Activated CD4-positive, alpha-beta T cell treated with anti-CD3 and anti-CD28 coated beads, Interleukin-2, amount 10 ng/mL, durations not matched to agents 7 days and 5 days (primary cell): Measurements from ENCODE around the gene CUL1. TPM values are rescaled to one million over a fixed set of nuclear protein-coding genes. Genes with fewer than 3 reads are reported as not detected.

Source experiments
- CTCF ChIA-PET: fragments of 350-600 bp; sonication (Branson Sonifier 250); formaldehyde crosslinking; loops from one replicate; lab custom pipeline; 2021; ENCODE audit warnings: antibody characterized with exemption; lab: Charles Lee
- POLR2A ChIA-PET: fragments of 350-600 bp; sonication (Branson Sonifier 250); formaldehyde crosslinking; loops from one replicate; lab custom pipeline; 2021; ENCODE audit warnings: antibody characterized with exemption; lab: Charles Lee
- DNase-seq: peaks from one replicate; pipeline ENCODE4 v3.0.0-alpha.2; 2020
- H3K27ac Mint-ChIP-seq: one replicate; pipeline ENCODE4 v1.8.0; 2021; ENCODE audit warnings: mild to moderate bottlenecking, moderate library complexity, mixed read lengths
- H3K27me3 Mint-ChIP-seq: one replicate; pipeline ENCODE4 v1.8.0; 2021; ENCODE audit warnings: mixed read lengths
- H3K36me3 Mint-ChIP-seq: one replicate; pipeline ENCODE4 v1.8.0; 2021; ENCODE audit warnings: low read depth, mixed read lengths
- H3K4me1 Mint-ChIP-seq: one replicate; pipeline ENCODE4 v1.8.0; 2021; ENCODE audit warnings: mixed read lengths
- H3K4me3 Mint-ChIP-seq: one replicate; pipeline ENCODE4 v1.8.0; 2021; ENCODE audit warnings: mild to moderate bottlenecking, moderate library complexity, mixed read lengths
- H3K9me3 Mint-ChIP-seq: one replicate; pipeline ENCODE4 v1.8.0; 2021; ENCODE audit warnings: mixed read lengths
- total RNA-seq, 2 experiments: library from RNA; stranded (reverse); gene quantifications; one replicate each; pipeline ENCODE4 v1.2.3, GENCODE V29; 2021

Gene CUL1
- total RNA-seq, 2 experiments from 2014 or later = 51.9 to 57.8 TPM

- Mint-ChIP-seq H3K9me3 (peaks cover 16% of the 10 kb centered on the region), H3K4me1 (peaks cover 6% of the 10 kb centered on the region), H3K36me3 (peaks cover 3% of the 10 kb centered on the region), H3K27ac (no peak overlapping the region), H3K4me3 (no peak overlapping the region), H3K27me3 (peaks cover 16% of the 10 kb centered on the region)
- DNase-seq = no peak
- ChIA-PET POLR2A (no interaction called here), CTCF (no interaction called here)
Observed at GRCh38 chr7:148676291-148676690, 22.4 kb upstream of the CUL1 start.

DNA sequence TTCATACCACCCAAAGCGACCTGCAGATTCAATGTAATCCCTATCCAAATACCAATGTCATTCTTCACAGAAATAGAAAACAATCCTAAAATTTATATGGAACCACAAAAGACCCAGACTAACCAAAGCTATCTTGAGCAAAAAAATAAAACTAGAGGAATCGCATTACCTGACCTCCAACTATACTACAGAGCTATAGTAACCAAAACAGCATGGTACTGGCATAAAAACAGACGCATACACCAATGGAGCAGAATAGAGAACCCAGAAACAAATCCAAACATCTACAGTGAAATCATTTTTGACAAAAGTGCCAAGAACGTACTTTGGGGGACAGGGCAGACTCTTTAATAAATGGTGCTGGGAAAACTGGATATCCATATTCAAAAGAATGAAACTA lies 16.9 kb upstream of the CUL1 start:
- peaks cover 3% of the 10 kb centered on the region for H3K9me3 Mint-ChIP-seq
- ChIA-PET CTCF (no interaction called here), POLR2A (no interaction called here)
- no peaks in the 10 kb centered on the region for H3K36me3 Mint-ChIP-seq
- H3K4me3 Mint-ChIP-seq = no peak overlapping the region
- H3K4me1 Mint-ChIP-seq = no peaks in the 10 kb centered on the region
- peaks cover 20% of the 10 kb centered on the region for H3K27me3 Mint-ChIP-seq
- no peak overlapping the region for H3K27ac Mint-ChIP-seq
- no peak for DNase-seq

- ChIA-PET CTCF (interaction anchor here (1.3 kb wide), 1 partner anchor 43 kb away, joined by 3 read pairs; no protein-coding TSS in a partner anchor), POLR2A (no interaction called here)
- Mint-ChIP-seq H3K27me3 (peaks cover 15% of the 10 kb centered on the region), H3K9me3 (peaks cover 3% of the 10 kb centered on the region), H3K27ac (no peak overlapping the region), H3K36me3 (no peaks in the 10 kb centered on the region), H3K4me1 (no peaks in the 10 kb centered on the region), H3K4me3 (no peak overlapping the region)
- DNase-seq = no peak
Observed at GRCh38 chr7:148684289-148684830, 14.3 kb upstream of the CUL1 start.

- Mint-ChIP-seq H3K27ac (no peak overlapping the region), H3K4me3 (no peak overlapping the region), H3K27me3 (peaks cover 4% of the 10 kb centered on the region), H3K9me3 (peaks cover 3% of the 10 kb centered on the region), H3K36me3 (no peaks in the 10 kb centered on the region), H3K4me1 (no peaks in the 10 kb centered on the region)
- DNase-seq = no peak
- ChIA-PET CTCF (no interaction called here), POLR2A (no interaction called here)
Observed at GRCh38 chr7:148686312-148686937, 12.3 kb upstream of the CUL1 start.

GRCh38 chr7:148687555-148687954 lies 11.1 kb upstream of the CUL1 start:
- POLR2A ChIA-PET = no interaction called here
- H3K4me1 Mint-ChIP-seq = no peaks in the 10 kb centered on the region
- no peaks in the 10 kb centered on the region for H3K27me3 Mint-ChIP-seq
- no peak for DNase-seq
- no peaks in the 10 kb centered on the region for H3K36me3 Mint-ChIP-seq
- H3K9me3 Mint-ChIP-seq = no peaks in the 10 kb centered on the region
- H3K4me3 Mint-ChIP-seq = no peak overlapping the region
- CTCF ChIA-PET = interaction anchor here (0.7 kb wide), 1 partner anchor 256 kb away, joined by 3 read pairs; no protein-coding TSS in a partner anchor
- H3K27ac Mint-ChIP-seq = no peak overlapping the region

DNA sequence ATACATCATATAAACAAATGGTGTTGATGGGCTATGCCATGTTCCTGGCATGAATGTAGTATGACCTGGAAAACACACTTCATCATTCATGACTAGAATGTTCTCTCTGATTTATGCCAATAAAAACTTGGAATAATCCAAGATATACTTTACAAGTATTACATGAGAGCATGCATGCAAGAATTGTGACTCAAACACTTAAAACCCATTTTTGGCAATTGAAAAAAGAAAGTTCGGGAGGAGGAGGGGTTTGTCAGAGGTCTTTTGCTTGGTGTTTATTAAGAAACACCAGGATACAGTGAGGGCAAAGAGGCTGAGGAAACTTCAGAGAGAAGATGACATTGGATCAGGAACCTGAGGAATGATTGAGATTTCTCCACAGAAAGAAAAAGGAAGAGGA lies 10.2 kb upstream of the CUL1 start:
- no peaks in the 10 kb centered on the region for H3K27me3 Mint-ChIP-seq
- no peaks in the 10 kb centered on the region for H3K36me3 Mint-ChIP-seq
- no peaks in the 10 kb centered on the region for H3K9me3 Mint-ChIP-seq
- no peak for DNase-seq
- no peaks in the 10 kb centered on the region for H3K4me1 Mint-ChIP-seq
- no peak overlapping the region for H3K4me3 Mint-ChIP-seq
- H3K27ac Mint-ChIP-seq = no peak overlapping the region
- ChIA-PET POLR2A (no interaction called here), CTCF (no interaction called here)

- POLR2A ChIA-PET = no interaction called here
- no peaks in the 10 kb centered on the region for H3K9me3 Mint-ChIP-seq
- H3K27me3 Mint-ChIP-seq = no peaks in the 10 kb centered on the region
- H3K4me3 Mint-ChIP-seq = no peak overlapping the region
- no peak overlapping the region for H3K27ac Mint-ChIP-seq
- DNase-seq = no peak
- H3K4me1 Mint-ChIP-seq = peaks cover 18% of the 10 kb centered on the region
- CTCF ChIA-PET = no interaction called here
- peaks cover 5% of the 10 kb centered on the region for H3K36me3 Mint-ChIP-seq
Observed at GRCh38 chr7:148693651-148694050, 5.1 kb upstream of the CUL1 start.

- peaks cover 5% of the 10 kb centered on the region for H3K36me3 Mint-ChIP-seq
- H3K27ac Mint-ChIP-seq = no peak overlapping the region
- no peak for DNase-seq
- H3K4me3 Mint-ChIP-seq = no peak overlapping the region
- CTCF ChIA-PET = no interaction called here
- no peaks in the 10 kb centered on the region for H3K27me3 Mint-ChIP-seq
- POLR2A ChIA-PET = no interaction called here
- H3K9me3 Mint-ChIP-seq = no peaks in the 10 kb centered on the region
- peaks cover 18% of the 10 kb centered on the region for H3K4me1 Mint-ChIP-seq
Observed at GRCh38 chr7:148694631-148695030, 4.1 kb upstream of the CUL1 start.

GRCh38 chr7:148695953-148696352 lies 2.8 kb upstream of the CUL1 start:
- no peaks in the 10 kb centered on the region for H3K9me3 Mint-ChIP-seq
- H3K4me3 Mint-ChIP-seq = no peak overlapping the region
- no peak for DNase-seq
- peaks cover 7% of the 10 kb centered on the region for H3K36me3 Mint-ChIP-seq
- ChIA-PET CTCF (no interaction called here), POLR2A (no interaction called here)
- H3K27me3 Mint-ChIP-seq = no peaks in the 10 kb centered on the region
- no peak overlapping the region for H3K27ac Mint-ChIP-seq
- peaks cover 28% of the 10 kb centered on the region for H3K4me1 Mint-ChIP-seq

GRCh38 chr7:148696787-148697186 lies 1.9 kb upstream of the CUL1 start:
- CTCF ChIA-PET = no interaction called here

GRCh38 chr7:148697256-148698006 lies 1.3 kb upstream of the CUL1 start:
- POLR2A ChIA-PET = no interaction called here
- CTCF ChIA-PET = interaction anchor here (1.2 kb wide), 2 partner anchors 76 to 122 kb away, joined by 3 read pairs; no protein-coding TSS in a partner anchor

More at GRCh38 chr7:148696787-148697186, 1.9 kb upstream of the CUL1 start:
- no peaks in the 10 kb centered on the region for H3K9me3 Mint-ChIP-seq
- H3K4me3 Mint-ChIP-seq = peak overlapping the region; percentile 17
- no peaks in the 10 kb centered on the region for H3K27me3 Mint-ChIP-seq
- H3K27ac Mint-ChIP-seq = peak overlapping the region; percentile 12
- POLR2A ChIA-PET = no interaction called here
- DNase-seq = no peak
- H3K36me3 Mint-ChIP-seq = peaks cover 7% of the 10 kb centered on the region
- H3K4me1 Mint-ChIP-seq = peaks cover 36% of the 10 kb centered on the region

GRCh38 chr7:148698007-148698396 lies 701 bp upstream of the CUL1 start:
- peak overlapping the region; percentile 91 for H3K27ac Mint-ChIP-seq
- H3K27me3 Mint-ChIP-seq = no peaks in the 10 kb centered on the region
- CTCF ChIA-PET = interaction anchor here (1.2 kb wide), 2 partner anchors 76 to 122 kb away, joined by 3 read pairs; no protein-coding TSS in a partner anchor
- peaks cover 11% of the 10 kb centered on the region for H3K36me3 Mint-ChIP-seq
- peak overlapping the region; percentile 75 for H3K4me3 Mint-ChIP-seq
- POLR2A ChIA-PET = no interaction called here
- no peaks in the 10 kb centered on the region for H3K9me3 Mint-ChIP-seq
- no peak for DNase-seq
- peaks cover 45% of the 10 kb centered on the region for H3K4me1 Mint-ChIP-seq

More at GRCh38 chr7:148697256-148698006, 1.3 kb upstream of the CUL1 start:
- Mint-ChIP-seq H3K9me3 (no peaks in the 10 kb centered on the region), H3K27me3 (no peaks in the 10 kb centered on the region), H3K36me3 (peaks cover 7% of the 10 kb centered on the region), H3K27ac (peak overlapping the region; percentile 91), H3K4me1 (peaks cover 39% of the 10 kb centered on the region), H3K4me3 (peak overlapping the region; percentile 75)
- DNase-seq = peak; percentile 21
